Lung (tissue), 12 donors: ENCODE measurements around the gene UTP4. TPM values are rescaled to one million over a fixed set of nuclear protein-coding genes. Genes with fewer than 3 reads are reported as not detected.

Source experiments
- ATAC-seq: fragments of 200-7000 bp; cut with Tn5 transposase; one replicate; pipeline ENCODE4 v1.9.1; 2020; ENCODE audit warnings: moderate number of reproducible peaks; ENCODE audit not compliant: insufficient read depth, low FRiP score
- DNase-seq, 3 donors: peaks; one replicate each; pipeline ENCODE4 v3.0.0-alpha.2; 2013 to 2017
- H3K27ac ChIP-seq, 2 donors: one replicate each; pipeline ENCODE4 v1.5.1; 2013; ENCODE audit warnings: mild to moderate bottlenecking in 2 of 2, moderate library complexity in 2 of 2, control low read depth in 1 of 2, inconsistent platforms in 1 of 2, low read depth in 1 of 2, low read length in 1 of 2
- H3K27me3 ChIP-seq, 3 donors: one replicate each; pipeline ENCODE4 v1.5.1; 2013; ENCODE audit warnings: low read length in 2 of 3; ENCODE audit not compliant: control insufficient read depth in 3 of 3, insufficient read depth in 3 of 3
- H3K36me3 ChIP-seq, 4 donors: one replicate each; pipeline ENCODE4 v1.5.1; 2013; ENCODE audit warnings: low read length in 4 of 4, mild to moderate bottlenecking in 1 of 4, moderate library complexity in 1 of 4; ENCODE audit not compliant: control insufficient read depth in 4 of 4, insufficient read depth in 4 of 4
- H3K4me1 ChIP-seq, 5 donors: one replicate each; pipeline ENCODE4 v1.5.1; 2013; ENCODE audit warnings: low read length in 5 of 5, mild to moderate bottlenecking in 2 of 5, moderate library complexity in 1 of 5; ENCODE audit not compliant: control insufficient read depth in 5 of 5, insufficient read depth in 5 of 5
- H3K4me3 ChIP-seq: one replicate; pipeline ENCODE4 v1.5.1; 2013; ENCODE audit warnings: mild to moderate bottlenecking, control low read depth, moderate library complexity
- H3K9ac ChIP-seq, 2 donors: one replicate each; pipeline ENCODE4 v1.5.1; 2013; ENCODE audit warnings: low read length in 2 of 2, control low read depth in 1 of 2; ENCODE audit not compliant: insufficient read depth in 1 of 2
- H3K9me3 ChIP-seq, 4 donors: one replicate each; pipeline ENCODE4 v1.5.1; 2013; ENCODE audit warnings: low read length in 3 of 4, mild to moderate bottlenecking in 1 of 4, moderate library complexity in 1 of 4; ENCODE audit not compliant: control insufficient read depth in 4 of 4, insufficient read depth in 3 of 4
- WGBS, 2 donors: extraction: QIAGEN DNeasy Blood & Tissue Kit; methylation state at CpG; one replicate each; pipeline ENCODE4 v1.1.7; 2013; 5-methylcytosine and 5-hydroxymethylcytosine counted together
- polyA plus RNA-seq, 2 donors: library from polyadenylated mRNA; stranded (reverse); fragments of 200-250 nt; gene quantifications; one replicate each; pipeline ENCODE4 v1.2.1, GENCODE V29; 2013
- total RNA-seq, 2 donors: library from RNA; depleted of rRNA in 1 of 2; stranded (reverse); fragments of >200 nt in 1 of 2; gene quantifications; one replicate each; pipeline ENCODE4 v1.2.1, GENCODE V29; 2014 to 2021
- TF ChIP-seq, protein P1 (sequence below): IDR thresholded peaks from 2 replicates; pipeline ENCODE4 v1.5.1; 2012; ENCODE audit warnings: mild to moderate bottlenecking; ENCODE audit errors: control extremely low read depth, extremely low read depth
- donor health status: control.
- donor health status: control.
- donor health status: Bipolar disorder and iron deficiency.
- donor health status: healthy.
- donor health status: DM: yes; HTN: yes; CAD: no.

The UTP4 gene
- total and polyA plus RNA-seq, 4 donors: 18.1 to 34.5 (median 26.0) TPM

- Histone ChIP-seq H3K27ac (no peak overlapping the region), H3K36me3 (peaks cover 0 to 5% (median 0%) of the 10 kb centered on the region in 4 donors), H3K9ac (no peak overlapping the region), H3K27me3 (no peaks in the 10 kb centered on the region), H3K4me1 (peaks cover 0 to 22% (median 8%) of the 10 kb centered on the region in 5 donors), H3K4me3 (no peak overlapping the region), H3K9me3 (peaks cover 0 to 2% (median 0%) of the 10 kb centered on the region in 4 donors)
- no peak for ATAC-seq
- TF ChIP-seq, protein P1, sequence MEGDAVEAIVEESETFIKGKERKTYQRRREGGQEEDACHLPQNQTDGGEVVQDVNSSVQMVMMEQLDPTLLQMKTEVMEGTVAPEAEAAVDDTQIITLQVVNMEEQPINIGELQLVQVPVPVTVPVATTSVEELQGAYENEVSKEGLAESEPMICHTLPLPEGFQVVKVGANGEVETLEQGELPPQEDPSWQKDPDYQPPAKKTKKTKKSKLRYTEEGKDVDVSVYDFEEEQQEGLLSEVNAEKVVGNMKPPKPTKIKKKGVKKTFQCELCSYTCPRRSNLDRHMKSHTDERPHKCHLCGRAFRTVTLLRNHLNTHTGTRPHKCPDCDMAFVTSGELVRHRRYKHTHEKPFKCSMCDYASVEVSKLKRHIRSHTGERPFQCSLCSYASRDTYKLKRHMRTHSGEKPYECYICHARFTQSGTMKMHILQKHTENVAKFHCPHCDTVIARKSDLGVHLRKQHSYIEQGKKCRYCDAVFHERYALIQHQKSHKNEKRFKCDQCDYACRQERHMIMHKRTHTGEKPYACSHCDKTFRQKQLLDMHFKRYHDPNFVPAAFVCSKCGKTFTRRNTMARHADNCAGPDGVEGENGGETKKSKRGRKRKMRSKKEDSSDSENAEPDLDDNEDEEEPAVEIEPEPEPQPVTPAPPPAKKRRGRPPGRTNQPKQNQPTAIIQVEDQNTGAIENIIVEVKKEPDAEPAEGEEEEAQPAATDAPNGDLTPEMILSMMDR: no peak
- DNase-seq: no peak
- 62 to 67% methylated on average over 5 of the region's 5 CpGs for WGBS, 2 donors
These were observed 47.3 kb upstream of the UTP4 start for GRCh38 chr16:69085032-69085695.

- H3K9me3 ChIP-seq: peaks cover 0 to 2% (median 0%) of the 10 kb centered on the region in 4 donors
- peak overlapping the region in 1 of 2 donors; percentile 58 for H3K27ac ChIP-seq
- TF ChIP-seq, protein P1: no peak
- peaks cover 0 to 24% (median 12%) of the 10 kb centered on the region in 5 donors for H3K4me1 ChIP-seq
- peaks cover 0 to 4% (median 0%) of the 10 kb centered on the region in 4 donors for H3K36me3 ChIP-seq
- H3K27me3 ChIP-seq: no peaks in the 10 kb centered on the region
- peak; percentile 42 for ATAC-seq
- WGBS, 2 donors: 17 to 33% methylated on average over 3 of the region's 3 CpGs
- no peak overlapping the region for H3K4me3 ChIP-seq
- no peak overlapping the region for H3K9ac ChIP-seq
- peak in 1 of 3 donors; percentile 56 for DNase-seq
These were observed 45.3 kb upstream of the UTP4 start for GRCh38 chr16:69087161-69087581.

DNA sequence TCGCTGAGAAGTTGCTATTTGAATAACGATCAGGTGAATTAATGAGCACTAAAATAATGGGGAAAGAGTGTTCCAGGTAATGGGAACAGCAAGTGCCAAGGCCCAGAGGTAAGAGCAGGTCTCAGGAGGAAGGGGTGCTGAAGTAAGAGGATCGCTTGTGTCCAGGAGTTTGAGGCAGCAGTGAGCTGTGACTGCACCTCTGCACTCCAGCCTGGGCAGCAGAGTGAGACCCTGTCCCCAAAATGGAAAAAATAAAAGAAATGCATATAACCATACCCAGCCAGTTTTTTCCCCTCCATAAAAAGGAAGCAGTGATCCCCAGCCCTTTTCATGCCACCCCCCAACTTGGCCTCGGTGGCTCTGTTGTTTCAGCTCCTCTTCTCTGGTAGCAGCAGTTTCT, 43.8 kb upstream of the UTP4 start:
- Histone ChIP-seq H3K4me1 (peaks cover 0 to 24% (median 12%) of the 10 kb centered on the region in 5 donors), H3K9ac (no peak overlapping the region), H3K27me3 (no peaks in the 10 kb centered on the region), H3K36me3 (peaks cover 0 to 2% (median 0%) of the 10 kb centered on the region in 4 donors), H3K27ac (peak overlapping the region in 1 of 2 donors; percentile 73), H3K4me3 (no peak overlapping the region), H3K9me3 (no peaks in the 10 kb centered on the region)
- DNase-seq: no peak
- 64 to 69% methylated on average over 4 of the region's 4 CpGs for WGBS, 2 donors
- TF ChIP-seq, protein P1: no peak
- ATAC-seq: no peak
